GM12874 (cell line): ENCODE results near the gene NME3.

Experiments used
- TF ChIP-seq, protein P1 (sequence below): IDR thresholded peaks from 2 replicates; pipeline ENCODE4 v1.5.1; 2011; ENCODE audit warnings: low read depth, mild to moderate bottlenecking, control low read depth, low read length, moderate library complexity; ENCODE audit not compliant: insufficient read depth

NME3 gene

DNA sequence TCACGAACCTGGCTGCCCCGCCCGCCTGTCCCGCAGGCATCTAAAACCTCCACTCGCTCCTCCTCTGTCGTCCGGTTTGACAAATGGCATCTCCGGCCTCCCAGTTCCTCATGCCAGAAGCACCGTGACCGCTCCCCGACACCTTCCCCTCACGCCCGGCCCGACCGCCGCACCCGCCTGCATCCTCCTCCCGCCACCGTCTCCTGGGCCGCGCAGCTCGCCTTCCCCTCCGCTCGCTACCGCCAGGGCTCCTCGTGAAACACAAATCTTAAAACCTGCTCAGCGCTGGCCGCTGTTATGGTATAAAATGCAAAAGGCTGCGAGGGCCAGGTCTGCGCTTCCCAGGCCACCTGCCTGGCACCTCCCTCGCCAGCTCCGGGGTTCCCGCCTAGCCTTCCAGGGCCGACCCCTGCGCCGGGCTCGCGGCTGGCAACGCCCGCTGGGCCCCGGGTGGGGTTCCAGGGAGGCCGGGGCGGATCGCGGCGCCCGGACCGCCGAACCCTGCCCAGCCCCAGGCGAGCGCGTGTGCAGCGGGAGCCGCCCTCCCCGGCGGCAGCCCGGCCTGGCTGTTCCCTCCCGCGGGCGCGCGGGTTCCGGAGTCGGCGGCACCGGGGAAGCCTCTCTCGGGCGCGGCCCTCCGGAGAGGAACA is 10.5 kb upstream of the NME3 start:
- TF ChIP-seq, protein P1, sequence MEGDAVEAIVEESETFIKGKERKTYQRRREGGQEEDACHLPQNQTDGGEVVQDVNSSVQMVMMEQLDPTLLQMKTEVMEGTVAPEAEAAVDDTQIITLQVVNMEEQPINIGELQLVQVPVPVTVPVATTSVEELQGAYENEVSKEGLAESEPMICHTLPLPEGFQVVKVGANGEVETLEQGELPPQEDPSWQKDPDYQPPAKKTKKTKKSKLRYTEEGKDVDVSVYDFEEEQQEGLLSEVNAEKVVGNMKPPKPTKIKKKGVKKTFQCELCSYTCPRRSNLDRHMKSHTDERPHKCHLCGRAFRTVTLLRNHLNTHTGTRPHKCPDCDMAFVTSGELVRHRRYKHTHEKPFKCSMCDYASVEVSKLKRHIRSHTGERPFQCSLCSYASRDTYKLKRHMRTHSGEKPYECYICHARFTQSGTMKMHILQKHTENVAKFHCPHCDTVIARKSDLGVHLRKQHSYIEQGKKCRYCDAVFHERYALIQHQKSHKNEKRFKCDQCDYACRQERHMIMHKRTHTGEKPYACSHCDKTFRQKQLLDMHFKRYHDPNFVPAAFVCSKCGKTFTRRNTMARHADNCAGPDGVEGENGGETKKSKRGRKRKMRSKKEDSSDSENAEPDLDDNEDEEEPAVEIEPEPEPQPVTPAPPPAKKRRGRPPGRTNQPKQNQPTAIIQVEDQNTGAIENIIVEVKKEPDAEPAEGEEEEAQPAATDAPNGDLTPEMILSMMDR = no peak

DNA sequence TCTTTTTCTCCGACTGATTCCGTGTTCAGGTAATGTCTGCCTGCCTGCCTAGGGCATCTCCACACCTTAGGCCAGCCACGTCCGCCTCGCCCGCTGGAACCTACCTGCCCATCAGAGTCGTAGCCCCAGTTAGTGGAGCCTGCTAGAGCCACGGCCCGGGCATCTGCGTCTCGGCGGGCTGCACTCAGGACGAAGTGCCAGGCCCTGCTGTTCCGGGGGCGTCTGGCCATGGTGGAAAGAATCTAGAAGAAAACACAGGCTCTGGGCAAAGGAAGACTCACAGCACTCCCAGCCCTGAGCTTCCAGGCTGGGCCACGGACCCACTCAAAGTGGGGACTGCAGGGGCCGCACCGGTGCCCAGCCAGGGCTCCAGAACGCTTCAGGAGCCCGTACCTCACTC is 9.9 kb upstream of the NME3 start:
- TF ChIP-seq, protein P1 = no peak

DNA sequence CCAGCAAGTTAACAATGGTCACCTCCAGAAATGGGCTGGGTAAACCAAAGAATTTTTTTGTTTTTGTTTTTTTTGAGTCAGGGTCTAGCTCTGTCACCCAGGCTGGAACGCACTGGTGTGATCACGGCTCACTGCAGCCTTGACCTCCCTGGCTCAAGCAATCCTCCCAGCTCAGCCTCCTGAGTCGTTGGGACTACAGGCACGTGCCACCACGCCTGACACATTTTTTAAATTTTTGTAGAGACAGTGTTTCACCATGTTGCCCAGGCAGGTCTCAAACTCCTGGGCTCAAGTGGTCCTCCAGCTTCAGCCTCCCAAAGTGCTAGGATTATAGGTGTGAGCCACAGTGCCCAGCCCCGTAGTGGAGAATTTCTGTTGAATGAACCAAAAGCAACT is 9.3 kb upstream of the NME3 start:
- TF ChIP-seq, protein P1 = no peak

GRCh38 chr16:1779741-1780676 is 8.7 kb upstream of the NME3 start:
- TF ChIP-seq, protein P1 = no peak

DNA sequence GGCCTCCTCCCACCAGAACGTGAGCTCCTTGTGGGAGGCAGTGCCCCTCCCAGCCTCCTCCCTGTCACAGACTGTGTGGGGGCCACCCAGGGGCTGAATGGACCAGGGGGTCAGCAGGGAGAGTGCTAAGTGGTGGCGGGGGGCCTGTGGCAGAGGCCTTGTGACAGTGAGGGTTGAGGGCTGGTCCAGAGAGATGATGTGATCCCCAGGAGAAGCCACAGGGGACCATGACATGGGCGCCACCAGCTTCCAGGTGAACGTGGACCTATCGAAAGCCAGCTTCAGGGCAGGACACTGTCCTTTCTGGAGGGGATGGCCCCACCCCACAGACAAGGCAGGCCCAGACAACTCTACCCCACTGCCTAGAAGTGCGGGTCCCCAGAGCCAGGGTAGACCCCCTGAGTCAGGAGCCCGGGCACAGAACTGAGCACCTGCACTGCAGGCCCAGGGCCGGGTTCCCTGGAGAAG is 7.9 kb upstream of the NME3 start:
- TF ChIP-seq, protein P1 = no peak

GRCh38 chr16:1778200-1779179 is 7.1 kb upstream of the NME3 start:
- TF ChIP-seq, protein P1 = no peak
